Islet precursor cell (in vitro differentiated cells): Measurements from ENCODE around the gene KIF16B.
A peak's percentile ranks its signal among the peaks of the same experiment; 100 is the strongest.

Experiments
- DNase-seq: peaks from one replicate; pipeline ENCODE4 v3.0.0-alpha.2; 2018

The KIF16B gene

DNA sequence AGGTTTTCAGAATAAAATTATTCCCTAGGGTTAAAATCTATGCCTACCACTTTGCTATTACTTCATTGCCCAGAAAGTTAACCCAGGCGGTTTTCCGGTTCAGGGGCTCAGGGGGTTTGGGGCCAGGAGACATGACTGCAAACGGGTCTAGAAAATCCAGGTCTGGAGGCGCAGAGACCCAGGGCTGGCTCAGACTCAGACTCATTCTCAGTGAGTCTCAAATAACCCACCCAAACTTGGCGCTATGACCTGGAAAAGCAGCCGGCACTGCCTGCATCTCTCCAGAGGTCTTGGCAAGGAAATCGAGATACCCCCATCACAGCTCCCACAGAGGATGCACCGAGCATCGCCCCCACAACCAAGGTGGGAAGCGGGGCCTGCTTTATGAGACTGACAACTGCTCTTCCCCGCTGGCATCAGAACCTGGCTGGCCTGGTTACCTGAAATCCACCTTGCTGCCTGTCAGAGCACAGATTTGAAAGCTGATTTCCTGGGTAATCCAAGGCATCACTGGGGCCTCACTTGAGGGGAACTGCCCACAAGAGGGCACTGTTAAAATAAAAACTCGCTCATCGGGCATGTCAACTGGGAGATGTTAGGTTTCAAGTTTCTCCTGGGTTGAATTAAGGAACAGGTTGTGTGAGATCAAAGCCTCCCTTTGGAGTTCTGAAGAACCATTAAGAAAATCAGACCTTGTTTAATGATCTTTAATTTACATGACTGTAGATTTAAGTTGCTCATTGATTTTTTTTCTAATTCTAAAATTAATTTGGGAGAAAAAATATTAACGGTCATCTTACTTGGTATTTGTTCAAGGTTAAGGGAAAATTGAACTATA, 55.1 kb downstream of the KIF16B start:
- DNase-seq = peak; percentile 71

DNA sequence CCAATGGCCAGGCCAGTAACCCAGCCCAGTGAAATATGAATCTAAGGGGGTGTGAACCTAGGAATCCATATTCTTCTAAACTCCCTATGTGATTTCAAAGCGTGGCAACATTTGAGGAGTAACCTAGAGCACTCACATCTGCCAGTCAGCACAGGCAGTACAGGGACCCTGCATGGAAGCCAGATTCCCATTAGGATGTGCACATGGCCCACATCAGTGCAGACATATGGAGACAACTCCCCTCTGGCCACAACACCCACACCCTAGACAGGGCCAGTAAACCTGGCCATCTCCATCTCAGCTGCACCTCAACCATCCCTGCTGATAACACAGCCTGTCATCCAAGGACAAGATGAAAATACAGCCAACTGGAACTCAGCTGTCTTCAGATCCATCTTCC, 56.5 kb downstream of the KIF16B start:
- no peak for DNase-seq

GRCh38 chr20:16515046-16515445, 58.2 kb downstream of the KIF16B start:
- DNase-seq = no peak

GRCh38 chr20:16514140-16514539, 59.1 kb downstream of the KIF16B start:
- no peak for DNase-seq

- DNase-seq = no peak
Observed at GRCh38 chr20:16505894-16506293, 67.4 kb downstream of the KIF16B start.

GRCh38 chr20:16501301-16501700, 71.9 kb downstream of the KIF16B start:
- DNase-seq = no peak

GRCh38 chr20:16500197-16500596, 73.1 kb downstream of the KIF16B start:
- DNase-seq = no peak

- no peak for DNase-seq
Observed at GRCh38 chr20:16498526-16499253, 74.6 kb downstream of the KIF16B start.

GRCh38 chr20:16497896-16498295, 75.4 kb downstream of the KIF16B start:
- no peak for DNase-seq

GRCh38 chr20:16493486-16493885, 79.8 kb downstream of the KIF16B start:
- no peak for DNase-seq

- no peak for DNase-seq
Observed at GRCh38 chr20:16491294-16491905, 81.8 kb downstream of the KIF16B start.

DNA sequence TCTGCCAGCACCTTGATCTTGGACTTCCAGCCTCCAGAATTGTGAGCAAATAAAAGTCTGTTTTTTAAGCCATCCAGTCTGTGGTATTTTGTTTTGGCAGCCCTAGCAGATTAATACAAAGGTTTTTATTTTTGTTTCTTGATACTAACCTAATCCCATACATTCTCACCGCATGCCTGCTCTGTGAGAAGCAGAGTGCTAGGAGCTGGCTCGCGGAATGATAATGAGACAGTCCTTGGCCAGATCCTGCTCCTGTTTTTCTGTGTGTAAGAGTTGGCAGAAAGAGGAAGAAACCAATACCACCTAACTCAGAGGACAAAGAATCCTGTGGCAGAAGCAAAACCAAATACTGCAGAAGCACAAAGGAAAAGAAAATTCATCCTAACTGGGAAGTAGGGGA, 82.6 kb downstream of the KIF16B start:
- DNase-seq = no peak

DNA sequence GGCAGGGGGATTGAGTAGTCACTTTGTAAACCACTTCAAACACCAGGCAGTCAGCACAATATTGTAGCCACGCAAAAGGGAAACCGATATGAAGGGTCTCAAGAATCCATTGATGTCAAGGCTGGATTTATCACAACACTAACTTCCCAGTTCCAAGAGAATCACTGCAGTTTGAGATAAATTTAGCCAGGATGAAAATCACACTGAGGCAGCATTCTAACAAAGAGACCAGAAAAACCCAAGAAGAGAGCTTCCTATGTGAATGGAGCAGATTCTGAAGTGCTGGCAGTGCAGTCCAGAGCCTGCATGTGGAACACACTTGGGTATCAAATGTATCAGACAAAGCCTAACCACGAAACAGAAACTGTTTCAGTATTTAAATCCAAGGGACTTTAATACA, 84.6 kb downstream of the KIF16B start:
- no peak for DNase-seq

- no peak for DNase-seq
Observed at GRCh38 chr20:16488086-16488485, 85.2 kb downstream of the KIF16B start.

- DNase-seq = no peak
Observed at GRCh38 chr20:16486532-16486931, 86.7 kb downstream of the KIF16B start.

DNA sequence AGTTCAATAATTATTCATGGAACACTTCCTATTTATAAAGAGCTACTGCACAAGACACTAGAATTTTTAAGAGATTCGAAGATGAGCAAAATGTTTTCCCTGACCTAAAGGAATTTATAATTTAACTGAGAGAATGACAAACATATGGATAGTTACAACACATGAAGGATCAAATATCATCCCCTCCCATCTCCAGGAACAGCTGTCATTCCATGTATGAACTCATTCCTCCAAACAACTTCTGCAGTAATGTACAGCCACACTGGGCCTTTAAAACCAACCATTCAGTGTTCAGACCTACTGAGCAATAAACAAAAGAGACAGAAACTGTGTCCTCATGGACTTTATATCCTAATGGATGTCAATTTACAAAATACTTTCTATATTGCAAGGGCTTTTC, 87.8 kb downstream of the KIF16B start:
- DNase-seq = no peak

DNA sequence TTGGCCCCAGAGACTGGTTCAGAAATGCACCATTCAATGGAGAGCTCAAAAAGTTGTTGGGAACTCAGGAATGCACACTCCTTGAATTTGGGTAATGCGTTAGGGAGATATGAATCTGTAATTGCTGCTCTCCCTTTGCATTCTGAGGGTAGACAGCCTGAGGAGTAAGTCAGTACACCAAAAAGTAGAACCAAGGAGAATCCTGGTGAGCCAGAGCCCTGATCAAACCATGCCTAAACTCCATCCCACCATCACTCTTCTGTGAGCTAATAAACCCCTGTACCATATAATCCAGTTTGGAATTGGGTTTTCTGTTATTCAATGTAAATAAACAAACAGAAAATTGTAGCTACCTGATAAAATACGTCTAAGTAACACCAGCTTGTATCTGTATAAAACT, 90.2 kb downstream of the KIF16B start:
- no peak for DNase-seq

DNA sequence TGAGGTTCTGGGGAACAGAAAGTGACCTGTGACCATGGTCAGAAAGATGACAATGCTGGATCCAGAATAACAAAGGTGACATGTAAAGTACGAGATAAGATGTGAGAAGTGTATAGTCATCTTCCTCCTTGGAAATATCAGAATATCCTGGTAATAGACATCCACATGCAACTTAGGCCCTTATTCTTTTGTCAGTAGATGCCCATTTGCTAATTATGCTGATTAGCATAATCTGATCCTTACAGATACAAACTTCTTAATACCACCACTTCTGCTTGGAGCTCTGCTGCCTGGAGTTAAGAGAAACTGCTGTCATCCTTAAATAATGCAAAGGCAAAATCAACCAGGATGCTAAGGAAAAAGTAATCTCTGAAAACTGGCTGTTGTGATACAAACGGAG, 91.3 kb downstream of the KIF16B start:
- DNase-seq = no peak

DNA sequence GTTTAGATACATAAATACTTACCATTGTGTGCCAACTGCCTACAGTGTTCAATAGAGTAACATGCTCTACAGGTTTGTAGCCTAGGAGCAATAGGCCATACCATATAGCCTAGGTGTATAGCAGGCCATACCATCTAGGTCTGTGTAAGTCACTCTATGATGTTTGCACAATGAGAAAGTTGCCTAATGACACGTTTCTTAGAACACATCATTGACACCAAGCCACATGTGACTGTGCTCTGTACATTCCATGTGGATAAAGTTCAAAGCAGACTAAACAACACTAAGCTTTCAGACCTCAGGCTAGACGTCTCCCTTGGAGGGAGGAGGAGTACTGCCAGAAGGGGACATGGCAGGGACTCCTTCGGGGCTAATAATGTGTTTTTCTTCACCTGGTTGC, 93.6 kb downstream of the KIF16B start:
- DNase-seq = no peak

DNA sequence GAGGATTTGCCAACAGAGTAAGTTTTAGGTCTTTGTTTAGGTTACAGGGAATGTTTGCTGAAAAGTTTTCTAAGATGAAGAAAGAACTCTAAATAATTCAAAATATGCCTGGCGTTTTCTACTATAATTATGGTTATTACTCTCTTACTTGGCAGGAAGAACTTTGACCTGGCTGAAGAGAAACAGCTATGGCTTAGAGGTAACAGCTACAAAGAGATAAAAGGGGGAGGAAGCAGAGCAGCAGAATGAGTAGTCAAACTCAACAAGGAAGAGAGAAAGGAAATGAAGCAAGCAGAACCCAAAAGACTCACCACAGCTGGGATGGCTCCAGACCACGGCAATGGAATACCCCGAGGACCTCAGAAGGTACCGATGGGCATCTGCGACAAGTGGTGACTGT, 95.6 kb downstream of the KIF16B start:
- DNase-seq = no peak

DNA sequence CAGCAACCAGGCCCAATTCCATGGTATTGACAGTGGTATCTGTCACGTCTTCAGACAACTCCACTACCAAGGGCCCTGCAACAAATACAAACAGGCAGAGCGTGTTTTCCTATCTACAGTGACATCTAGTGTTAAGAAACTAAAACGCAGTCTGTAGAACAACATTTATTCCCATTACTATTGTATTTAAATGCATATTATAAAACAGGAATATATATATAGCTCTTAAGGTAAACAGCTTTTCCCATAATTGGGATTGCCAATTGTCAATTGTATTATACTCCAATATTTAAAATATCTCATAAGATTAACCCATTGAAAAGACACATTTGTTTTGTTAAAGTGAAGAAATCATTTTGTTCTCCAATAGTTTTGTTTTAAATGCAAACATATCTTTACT, 97.2 kb downstream of the KIF16B start:
- DNase-seq = no peak

- no peak for DNase-seq
Observed at GRCh38 chr20:16475225-16475624, 98.0 kb downstream of the KIF16B start.

DNA sequence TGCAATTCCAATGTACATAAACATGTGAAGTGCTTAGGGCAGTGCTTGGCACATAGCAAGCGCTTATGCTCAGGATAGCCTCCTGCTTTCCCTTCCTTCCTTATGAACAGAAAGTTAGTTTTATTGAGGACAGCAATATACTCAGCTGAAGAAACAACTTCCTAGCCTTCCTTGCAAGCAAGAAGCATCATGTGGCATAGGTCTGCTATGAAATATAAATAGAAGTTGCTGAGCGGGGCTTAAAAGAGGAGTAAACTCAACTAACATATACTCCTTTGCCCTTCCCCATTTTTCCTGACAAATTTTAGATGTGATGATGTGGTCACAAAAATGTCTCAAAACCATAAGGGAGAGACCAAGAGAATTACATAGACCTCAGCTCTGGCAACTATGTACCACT, 98.9 kb downstream of the KIF16B start:
- DNase-seq = no peak
